ENCODE results near the gene TKTL2.

Gene TKTL2

GRCh38 chr4:163476761-163477438 is 3.3 kb upstream of the TKTL2 start:
- no peak for DNase-seq (ENCODE audit: extremely low read depth, low read depth)
- TF ChIP-seq CTCF (IDR thresholded peaks at IDR 0.05; ENCODE audit: low read depth, low read length), result no peak

GRCh38 chr4:163474027-163474426 is 473 bp upstream of the TKTL2 start:
- no peak for TF ChIP-seq CTCF (IDR thresholded peaks at IDR 0.05; ENCODE audit: low read depth, low read length)
- no peak for DNase-seq (ENCODE audit: extremely low read depth, low read depth)

DNA sequence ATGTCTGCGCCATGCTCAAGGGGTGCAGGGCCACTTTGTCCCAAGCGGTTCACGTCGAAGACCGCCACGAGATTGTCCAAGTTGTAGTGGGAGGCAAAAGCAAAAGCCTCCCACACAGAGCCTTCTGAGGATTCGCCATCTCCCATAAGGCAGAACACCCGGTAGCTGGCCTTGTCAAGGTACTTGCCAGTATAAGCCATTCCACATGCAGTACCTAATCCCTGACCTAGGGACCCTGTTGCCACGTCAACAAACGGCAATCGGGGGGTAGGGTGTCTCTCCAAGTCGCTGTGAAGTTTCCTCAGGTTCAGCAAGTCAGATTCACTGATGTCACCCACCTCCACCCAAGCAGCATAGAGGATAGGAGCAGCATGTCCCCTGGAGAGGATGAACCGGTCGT is 424 bp downstream of the TKTL2 start:
- no peak for TF ChIP-seq CTCF (IDR thresholded peaks at IDR 0.05; ENCODE audit: low read depth, low read length)

DNA sequence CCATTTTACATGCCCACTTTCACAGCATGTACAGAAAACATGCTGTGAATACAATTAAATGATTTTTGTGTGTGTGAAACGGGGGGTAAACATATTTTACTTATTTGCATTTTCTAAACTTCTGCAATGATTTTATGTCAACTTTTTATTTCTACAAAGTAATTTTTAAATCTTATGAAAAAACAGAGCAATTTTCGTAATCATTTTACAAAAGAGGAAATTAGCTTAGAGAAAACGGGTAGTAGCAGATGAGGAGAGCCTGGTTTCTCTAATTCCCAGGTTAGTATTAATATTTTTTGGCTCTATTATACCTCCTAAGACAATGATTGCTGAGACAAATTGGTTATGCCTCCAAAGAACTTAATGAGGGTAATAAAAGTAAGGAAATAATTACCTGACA is 3.2 kb downstream of the TKTL2 start:
- no peak for DNase-seq (ENCODE audit: extremely low read depth, low read depth)
- TF ChIP-seq CTCF (IDR thresholded peaks at IDR 0.05; ENCODE audit: low read depth, low read length), result no peak

More for the DNA sequence above, 424 bp downstream of the TKTL2 start:
- no peak for DNase-seq (ENCODE audit: extremely low read depth, low read depth)

- TF ChIP-seq CTCF (IDR thresholded peaks at IDR 0.05; ENCODE audit: low read depth, low read length), result no peak
- no peak for DNase-seq (ENCODE audit: extremely low read depth, low read depth)
These were observed 6.3 kb downstream of the TKTL2 start for GRCh38 chr4:163467082-163467770.

DNA sequence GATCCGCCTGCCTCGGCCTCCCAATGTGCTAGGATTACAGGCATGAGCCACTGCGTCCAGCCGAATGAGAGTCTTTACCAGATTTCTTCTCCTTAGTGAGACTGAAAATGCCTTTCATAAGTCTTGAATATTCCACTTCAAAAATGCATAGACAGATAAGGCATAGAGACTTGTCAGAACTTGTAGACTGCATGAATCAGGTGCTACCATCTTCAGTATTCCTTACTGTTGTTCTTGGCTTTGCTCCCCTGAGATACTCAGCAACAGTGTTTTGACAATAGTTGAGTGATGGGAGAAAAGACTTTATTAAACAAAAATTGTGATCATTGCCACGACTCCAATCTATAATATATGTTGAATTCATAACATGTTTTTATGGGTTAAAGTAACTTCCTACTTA is 11.0 kb downstream of the TKTL2 start:
- no peak for DNase-seq (ENCODE audit: extremely low read depth, low read depth)
- no peak for TF ChIP-seq CTCF (IDR thresholded peaks at IDR 0.05; ENCODE audit: low read depth, low read length)

GRCh38 chr4:163448540-163449203 is 24.9 kb downstream of the TKTL2 start:
- TF ChIP-seq CTCF (IDR thresholded peaks at IDR 0.05; ENCODE audit: low read depth, low read length), result no peak
- DNase-seq (ENCODE audit: extremely low read depth, low read depth), result no peak
